ENCODE results near the gene CFAP99.

The CFAP99 gene

DNA sequence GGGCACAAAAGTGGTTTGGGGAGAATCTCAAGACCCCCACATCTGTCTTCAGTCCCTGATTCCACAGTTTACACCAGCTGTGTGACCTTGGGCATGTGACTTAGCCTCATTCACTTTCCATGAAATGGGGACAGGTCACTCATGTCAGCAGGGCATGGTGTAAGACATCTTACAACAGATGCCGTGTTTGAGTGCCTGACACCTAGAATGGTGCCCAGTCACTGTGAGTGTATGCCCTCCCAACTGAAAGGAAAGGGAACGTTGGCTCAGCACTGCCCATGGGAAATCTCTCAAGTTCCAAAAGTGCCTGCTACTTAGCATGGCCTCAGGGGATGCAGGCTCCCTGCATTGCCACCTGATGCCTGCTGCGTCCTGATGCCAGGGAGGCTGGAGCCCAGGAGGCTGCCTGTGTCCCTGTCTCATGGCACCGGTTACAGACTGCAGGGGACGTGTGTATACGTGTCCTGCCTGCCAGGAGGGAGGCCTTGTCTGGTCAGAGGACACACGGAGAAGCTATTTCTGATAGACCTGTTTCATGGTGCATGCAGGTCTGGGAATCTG is 82.4 kb downstream of the CFAP99 start:
- TF ChIP-seq CTCF (IDR thresholded peaks at IDR 0.05; ENCODE audit: extremely low read depth, insufficient read depth, missing control alignments), result no peak
- DNase-seq (ENCODE audit: low spot score), result no peak
- in situ Hi-C loops (cut with MboI; ENCODE audit: low pct_unique_long_range_greater_than_20kb, low sequenced_read_pairs, unreplicated experiment), result no loop called here

DNA sequence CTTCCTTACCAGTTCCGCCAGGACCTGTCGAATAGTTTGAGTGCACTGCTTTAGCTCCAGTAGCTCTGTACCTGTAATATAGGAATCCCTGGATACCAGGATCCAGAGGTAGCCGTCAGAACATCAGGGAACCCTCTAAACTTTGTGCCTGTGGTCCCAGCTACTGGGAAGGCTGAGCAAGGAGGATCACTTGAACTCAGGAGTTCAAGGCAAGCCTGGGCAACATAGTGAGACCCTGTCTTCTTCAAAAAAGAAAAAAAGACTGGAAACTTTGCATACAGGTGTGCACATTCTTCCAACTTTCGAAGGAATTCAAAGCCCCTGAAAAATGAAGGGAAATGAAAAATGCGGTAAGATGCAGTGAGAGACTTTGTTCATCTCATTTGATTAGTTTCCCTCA is 85.1 kb downstream of the CFAP99 start:
- no peak for TF ChIP-seq CTCF (IDR thresholded peaks at IDR 0.05; ENCODE audit: extremely low read depth, insufficient read depth, missing control alignments)
- no peak for DNase-seq (ENCODE audit: low spot score)
- in situ Hi-C loops (cut with MboI; ENCODE audit: low pct_unique_long_range_greater_than_20kb, low sequenced_read_pairs, unreplicated experiment), result no loop called here

DNA sequence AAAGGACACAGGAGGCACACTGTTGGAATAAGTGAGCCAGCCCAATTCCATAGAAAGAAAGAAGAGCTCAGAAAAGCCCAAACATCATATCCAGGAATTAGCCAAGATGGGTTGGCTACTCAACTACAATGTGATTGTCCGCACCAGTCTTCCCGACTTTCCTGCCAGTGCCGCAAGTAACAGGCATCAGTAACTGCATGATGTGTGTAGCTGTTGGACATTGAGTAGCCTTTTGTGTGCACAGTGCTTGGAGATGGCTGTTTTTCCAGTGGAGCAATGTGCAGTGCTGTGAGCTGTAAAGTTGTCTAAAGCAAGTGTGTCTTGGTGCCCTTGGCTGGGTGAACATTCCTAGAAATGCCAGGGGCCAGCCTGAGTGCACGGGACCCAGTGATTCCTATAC is 88.5 kb downstream of the CFAP99 start:
- DNase-seq (ENCODE audit: low spot score), result no peak
- TF ChIP-seq CTCF (IDR thresholded peaks at IDR 0.05; ENCODE audit: extremely low read depth, insufficient read depth, missing control alignments), result no peak
- in situ Hi-C loops (cut with MboI; ENCODE audit: low pct_unique_long_range_greater_than_20kb, low sequenced_read_pairs, unreplicated experiment), result no loop called here

GRCh38 chr4:2507855-2508254 is 89.1 kb downstream of the CFAP99 start:
- DNase-seq (ENCODE audit: low spot score), result no peak
- TF ChIP-seq CTCF (IDR thresholded peaks at IDR 0.05; ENCODE audit: extremely low read depth, insufficient read depth, missing control alignments), result no peak
- in situ Hi-C loops (cut with MboI; ENCODE audit: low pct_unique_long_range_greater_than_20kb, low sequenced_read_pairs, unreplicated experiment), result no loop called here

DNA sequence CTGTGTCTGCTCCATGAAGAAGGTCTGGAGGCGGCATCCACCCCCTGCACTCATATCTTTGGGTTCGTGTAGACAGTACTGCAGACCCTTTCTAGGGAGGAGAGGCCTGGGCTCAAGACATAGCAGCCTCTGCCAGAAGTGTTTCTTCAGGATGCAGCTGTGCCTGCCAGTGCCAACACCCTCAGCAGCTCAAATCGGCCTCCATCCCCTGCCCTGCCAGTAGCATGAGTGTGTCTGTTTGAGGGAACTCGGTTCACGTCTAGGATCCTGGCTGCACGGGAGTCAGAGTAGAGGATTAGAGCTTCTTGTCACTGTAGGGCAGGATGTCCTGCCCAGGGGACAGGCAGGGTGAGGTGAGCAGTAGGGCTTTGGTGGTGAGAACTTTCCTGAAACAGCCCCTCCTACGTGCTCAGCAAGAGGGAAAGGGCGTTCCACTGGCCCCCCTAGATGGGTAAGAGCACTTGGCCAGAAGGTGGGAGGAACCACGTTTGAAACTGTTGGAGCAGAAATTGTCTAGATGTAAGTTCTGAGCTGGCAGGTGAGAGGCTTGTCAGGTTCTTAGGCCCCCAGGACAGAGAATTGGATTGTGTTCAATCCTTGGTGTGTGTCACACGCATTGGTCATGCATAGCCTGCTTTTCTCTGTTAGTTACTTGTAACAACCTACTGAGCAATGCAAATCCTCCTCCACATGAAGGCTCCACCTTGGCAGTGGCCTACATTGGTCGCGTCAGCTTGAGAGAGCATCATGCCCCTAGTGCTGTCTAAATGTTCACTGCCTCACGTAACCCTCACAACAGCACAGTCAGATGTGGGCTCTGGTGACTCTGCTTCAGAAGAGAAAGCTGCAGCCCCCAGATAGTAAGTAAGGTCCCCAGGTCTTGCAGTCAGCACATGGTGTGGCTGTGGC is 91.8 kb downstream of the CFAP99 start:
- in situ Hi-C loops (cut with MboI; ENCODE audit: low pct_unique_long_range_greater_than_20kb, low sequenced_read_pairs, unreplicated experiment), result no loop called here
- DNase-seq (ENCODE audit: low spot score), result no peak
- TF ChIP-seq CTCF (IDR thresholded peaks at IDR 0.05; ENCODE audit: extremely low read depth, insufficient read depth, missing control alignments), result no peak

DNA sequence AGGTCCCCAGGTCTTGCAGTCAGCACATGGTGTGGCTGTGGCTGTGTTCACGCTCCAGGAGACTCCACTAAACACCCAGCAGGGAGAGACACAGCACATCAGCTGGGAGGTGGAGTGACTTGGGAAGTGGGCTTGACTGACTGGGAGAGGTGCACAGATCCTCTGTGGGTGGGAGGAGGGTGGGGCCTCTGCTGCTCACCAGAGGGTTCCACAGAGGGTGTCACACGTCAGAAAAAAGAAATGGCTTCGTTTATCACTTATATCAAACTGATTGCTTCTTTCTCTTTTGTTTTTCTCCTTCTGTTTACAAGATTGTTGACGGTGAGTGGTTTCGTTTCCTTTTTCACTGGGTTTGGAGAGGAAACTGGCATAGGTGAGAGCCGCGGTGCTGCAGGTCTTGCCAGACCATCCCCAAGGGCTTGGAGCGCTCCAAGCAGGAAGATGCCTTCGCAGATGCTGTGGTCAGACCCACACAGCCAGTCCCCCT is 92.9 kb downstream of the CFAP99 start:
- in situ Hi-C loops (cut with MboI; ENCODE audit: low pct_unique_long_range_greater_than_20kb, low sequenced_read_pairs, unreplicated experiment), result no loop called here
- TF ChIP-seq CTCF (IDR thresholded peaks at IDR 0.05; ENCODE audit: extremely low read depth, insufficient read depth, missing control alignments), result no peak
- DNase-seq (ENCODE audit: low spot score), result peak; percentile 29
